Stimulated activated CD4-positive, alpha-beta T cell treated with anti-CD3 and anti-CD28 coated beads, Interleukin-2, amount 100 ng/mL, for 48 hours (primary cell): Measurements from ENCODE around the gene GAB3.
"Not testable (repeated sequence)": the region's sequence is repeated elsewhere in the genome, so short reads cannot be mapped to it uniquely, and the experiment has no call there.

Experiments used
- DNase-seq, 2 donors: peaks; one replicate each; pipeline ENCODE4 v3.0.0-alpha.2; 2020

Gene GAB3

DNA sequence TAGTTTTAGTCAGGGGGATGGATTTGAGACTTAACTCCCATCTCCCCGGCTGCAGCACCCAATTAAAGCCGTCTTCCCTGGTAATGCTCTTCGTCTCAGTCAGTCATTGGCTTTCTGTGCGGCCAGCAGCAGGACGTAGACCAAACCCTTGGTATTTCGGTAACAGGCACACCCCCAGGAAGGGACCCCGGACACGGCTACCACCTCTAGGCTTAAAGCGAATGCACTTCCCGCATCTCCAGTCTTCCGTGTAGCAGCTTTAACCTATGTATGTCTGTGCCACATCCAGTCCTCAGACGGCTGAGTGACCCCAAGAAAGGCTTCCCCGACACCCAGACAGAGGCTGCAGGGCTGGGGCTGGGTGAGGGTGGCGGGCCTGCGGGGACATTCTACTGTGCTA is 96.0 kb downstream of the GAB3 start:
- DNase-seq: no peak

DNA sequence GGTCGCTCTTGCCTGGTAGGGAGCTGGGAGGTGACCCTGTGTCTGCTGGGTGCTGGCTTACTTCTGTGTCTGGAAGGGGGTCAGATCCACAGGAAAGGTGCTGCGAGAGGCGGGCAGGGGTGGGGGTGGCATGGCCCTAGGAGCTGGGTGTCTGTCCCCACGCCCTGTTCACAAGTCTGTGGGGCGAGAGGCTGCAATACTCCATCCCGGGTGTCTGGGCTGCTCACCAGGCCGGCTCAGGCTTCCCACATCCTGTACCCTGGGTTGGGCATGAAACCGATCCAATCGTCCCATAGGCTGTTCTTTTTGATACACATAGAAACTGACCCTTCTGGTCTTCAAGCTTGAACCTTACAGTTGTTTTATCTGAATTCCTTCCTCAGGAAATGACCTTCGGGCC is 96.5 kb downstream of the GAB3 start:
- DNase-seq: no peak

DNA sequence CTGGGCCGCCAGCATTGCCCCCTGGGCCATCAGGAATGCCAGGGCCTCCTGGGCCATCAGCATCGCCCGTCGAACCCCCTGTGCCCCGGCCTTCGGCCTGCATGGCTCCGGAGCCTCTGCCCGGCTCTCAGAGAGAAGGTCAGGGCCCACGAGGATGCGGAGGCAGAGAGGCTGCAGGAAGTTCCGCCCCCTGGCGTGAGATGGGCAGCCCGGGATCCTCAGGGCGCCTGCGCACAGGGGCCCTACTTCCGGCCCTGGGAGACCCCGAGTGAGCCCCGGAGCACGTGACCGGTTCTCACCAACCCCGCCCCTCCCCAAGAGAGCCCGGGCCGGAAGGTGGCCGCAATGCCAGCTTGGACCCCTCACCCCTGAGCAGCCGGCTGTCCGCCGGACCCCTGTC is 97.5 kb downstream of the GAB3 start, which contains the start of gene CTAG2:
TSS of gene CTAG2 (minus strand) at position 167 of the 400 bp plus-strand sequence. CDS start at position 103, 64 bp downstream.
- DNase-seq: not testable (repeated sequence)

DNA sequence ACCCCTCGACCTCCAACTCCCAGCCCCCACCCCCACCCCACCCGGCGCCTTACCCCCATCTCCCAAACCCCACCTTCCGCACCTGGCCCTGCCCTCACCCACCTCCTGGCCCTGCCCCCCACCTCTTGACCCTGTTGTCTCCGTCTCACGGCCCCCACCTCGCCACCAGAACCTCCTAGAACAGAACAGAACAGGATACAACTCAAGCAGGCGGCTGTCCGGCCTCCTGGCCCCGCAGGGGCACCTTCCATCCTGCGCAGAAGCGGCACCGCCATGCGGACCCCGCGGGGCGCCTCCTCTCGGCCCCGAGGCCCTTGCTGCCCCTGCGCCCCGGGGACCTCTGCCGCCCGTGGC is 97.9 kb downstream of the GAB3 start:
- no peak for DNase-seq

DNA sequence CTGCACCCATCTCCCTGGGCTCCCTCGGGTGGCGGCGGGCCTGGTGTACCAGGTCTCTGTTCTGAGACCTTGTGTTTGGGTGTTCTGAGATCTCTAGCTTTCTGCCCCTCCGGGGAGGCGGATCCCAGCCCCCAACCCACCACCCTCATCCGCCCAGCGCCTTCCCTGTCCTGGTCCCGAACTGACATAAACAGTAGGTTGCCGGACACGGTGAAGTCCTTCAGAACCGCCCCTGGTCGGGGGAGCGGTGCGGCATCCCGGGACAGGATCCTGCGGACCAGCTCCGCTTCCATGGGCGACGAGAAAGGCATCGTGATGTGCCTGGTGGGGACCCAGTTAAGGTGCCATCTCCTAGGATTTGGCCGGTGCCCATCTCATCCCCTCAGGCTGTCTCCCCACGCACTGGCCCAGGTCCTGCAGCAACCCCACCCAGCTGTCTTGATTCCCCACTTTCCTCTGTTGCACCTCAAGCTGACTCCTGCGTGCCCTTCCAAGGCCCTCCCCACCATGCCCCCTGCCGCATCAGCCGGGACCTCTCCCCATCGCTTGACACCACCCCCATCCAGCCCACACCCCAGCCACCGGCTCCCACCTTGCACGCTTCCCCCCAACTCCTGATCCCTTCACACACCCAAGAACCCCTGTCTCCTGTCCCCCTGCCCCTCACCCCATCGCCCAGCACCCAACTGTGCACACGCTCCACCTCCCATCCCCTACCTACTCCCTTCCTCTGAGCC is 98.4 kb downstream of the GAB3 start:
- no peak for DNase-seq

DNA sequence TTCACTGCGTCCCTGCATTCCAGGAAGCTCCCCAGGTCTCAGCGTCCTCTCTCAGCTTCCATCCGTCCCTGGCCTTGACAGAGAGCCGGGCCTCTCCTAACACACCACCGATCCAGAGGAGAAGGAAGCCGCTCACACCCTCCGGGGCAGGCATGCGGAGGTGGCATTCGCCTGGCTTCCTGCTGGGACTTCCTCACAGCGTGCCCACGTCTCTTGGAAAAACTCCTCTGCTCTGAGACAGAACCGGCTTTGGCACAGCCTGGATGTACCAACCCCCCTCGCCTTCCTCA is 100.7 kb downstream of the GAB3 start:
- DNase-seq: no peak

DNA sequence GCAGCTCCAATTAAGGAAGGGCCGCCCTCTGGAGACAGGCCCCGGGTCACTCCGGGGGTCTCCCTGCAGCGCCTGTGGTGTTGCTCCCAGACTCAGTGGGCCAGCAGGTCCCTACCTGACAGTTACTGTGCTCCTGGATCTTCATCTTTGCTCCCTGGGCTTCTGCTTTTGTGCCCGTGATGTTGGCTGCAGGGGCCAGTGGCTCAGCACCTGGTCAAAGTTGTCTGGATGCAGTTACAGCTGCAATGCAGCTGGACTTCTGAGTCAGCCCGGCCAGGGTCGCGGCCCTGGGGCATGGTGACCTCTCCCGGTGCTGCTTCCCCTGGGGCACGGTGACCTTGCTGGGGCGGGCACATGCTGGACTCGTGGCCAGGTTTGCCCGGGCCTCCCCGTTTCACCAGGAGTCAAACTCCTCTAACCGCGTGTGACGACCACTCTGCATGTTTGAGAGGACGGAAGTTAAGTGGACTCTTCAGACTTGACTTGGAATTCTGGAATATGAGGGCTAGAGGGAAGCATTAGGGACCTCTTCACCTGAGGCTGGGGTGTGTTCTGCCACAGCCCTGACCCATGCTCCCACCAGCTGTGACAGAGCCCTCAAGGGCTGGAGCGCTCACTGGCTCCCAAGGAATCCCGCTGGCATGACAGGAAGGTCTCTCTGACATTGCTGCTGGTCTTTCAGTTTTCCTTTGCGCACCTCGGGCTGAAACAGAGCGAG is 101.2 kb downstream of the GAB3 start:
- DNase-seq: no peak

DNA sequence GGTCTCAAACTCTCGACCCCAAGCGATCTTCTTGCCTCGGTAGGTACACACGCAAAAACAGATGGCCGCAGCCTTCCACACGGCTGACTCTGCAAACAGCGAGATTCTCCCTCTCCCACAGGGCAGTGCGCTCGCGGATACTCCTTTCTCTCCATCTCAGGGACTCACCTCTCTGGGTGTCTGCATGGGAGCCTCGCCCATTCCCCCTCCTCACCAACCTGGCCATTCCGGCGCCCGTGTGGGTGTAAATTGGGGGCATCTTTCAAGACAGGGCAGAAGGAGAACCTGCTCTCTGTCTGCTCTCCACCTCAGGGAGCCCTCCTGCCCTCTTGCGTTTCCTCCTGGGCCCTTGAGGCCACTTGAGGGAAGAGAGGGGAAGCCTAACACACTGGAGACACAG is 101.9 kb downstream of the GAB3 start:
- DNase-seq: no peak

DNA sequence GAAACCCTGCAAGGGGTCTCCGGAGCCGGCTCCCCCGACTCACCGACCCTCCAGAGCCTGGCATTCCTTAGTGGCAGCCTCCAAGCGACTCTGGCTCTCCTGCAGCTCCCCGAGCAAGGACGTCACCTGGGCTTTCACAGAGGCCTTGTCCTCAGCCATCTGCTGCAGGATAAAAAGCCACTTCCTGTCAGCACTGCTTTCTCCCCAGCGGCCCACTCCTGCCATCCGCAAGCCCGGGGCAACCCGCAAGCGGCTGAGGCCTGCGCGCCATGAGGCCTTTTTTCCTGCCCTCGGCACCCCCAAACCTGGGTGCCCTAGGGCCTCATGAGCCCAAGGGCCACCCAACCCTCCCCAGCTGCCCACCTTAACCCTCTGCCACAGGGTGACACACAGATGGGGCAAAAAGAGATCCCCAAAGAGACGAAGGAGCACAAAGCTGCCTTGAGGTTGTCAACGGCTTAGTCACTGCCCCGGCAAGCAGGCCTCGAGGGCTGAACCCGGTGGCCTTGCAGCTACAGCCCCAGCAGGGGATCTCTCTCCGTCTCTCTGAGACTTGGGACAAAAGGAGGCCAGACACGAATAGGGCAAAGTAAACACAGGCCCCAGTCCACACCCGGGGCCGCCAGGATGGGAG is 105.0 kb downstream of the GAB3 start:
- not testable (repeated sequence) for DNase-seq

DNA sequence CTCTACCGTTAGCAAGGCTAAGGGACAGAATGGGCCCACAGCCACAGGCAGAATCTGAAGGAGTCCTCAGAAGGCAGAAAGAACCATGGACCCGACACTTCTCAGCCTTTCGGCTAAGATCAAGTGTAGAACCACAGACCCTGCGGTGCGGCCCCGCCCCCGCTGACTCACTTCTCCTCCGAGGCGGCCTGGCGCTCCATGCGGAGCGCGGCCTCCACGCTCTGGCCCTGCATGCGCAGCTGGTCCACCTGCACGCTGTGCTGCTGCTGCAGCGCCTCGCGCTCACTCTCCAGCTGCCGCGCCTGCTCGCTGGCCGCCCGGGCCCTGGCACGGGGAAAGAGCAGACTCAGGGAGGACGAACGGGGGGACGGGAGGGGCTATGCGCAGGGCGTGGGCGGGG is 107.2 kb downstream of the GAB3 start:
- not testable (repeated sequence) for DNase-seq

DNA sequence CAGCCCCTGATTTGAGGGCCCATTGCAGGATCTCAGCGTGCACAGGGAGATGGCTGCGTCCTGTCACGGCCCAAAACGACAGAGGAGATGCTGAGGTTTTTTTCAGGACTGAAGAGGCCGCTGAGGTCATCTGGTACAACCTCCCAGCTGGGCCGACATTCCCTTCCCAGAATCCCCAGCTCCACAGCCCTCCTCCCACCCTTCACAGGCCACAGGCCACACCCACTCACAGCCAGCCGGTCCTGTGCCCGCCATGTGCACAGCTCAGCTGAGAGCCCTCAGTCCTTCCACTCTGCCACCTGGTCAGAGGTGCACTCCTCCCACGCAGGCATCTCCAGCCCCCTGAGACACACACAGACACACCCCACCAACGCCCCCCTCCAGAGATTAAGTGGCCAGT is 109.1 kb downstream of the GAB3 start:
- not testable (repeated sequence) for DNase-seq

DNA sequence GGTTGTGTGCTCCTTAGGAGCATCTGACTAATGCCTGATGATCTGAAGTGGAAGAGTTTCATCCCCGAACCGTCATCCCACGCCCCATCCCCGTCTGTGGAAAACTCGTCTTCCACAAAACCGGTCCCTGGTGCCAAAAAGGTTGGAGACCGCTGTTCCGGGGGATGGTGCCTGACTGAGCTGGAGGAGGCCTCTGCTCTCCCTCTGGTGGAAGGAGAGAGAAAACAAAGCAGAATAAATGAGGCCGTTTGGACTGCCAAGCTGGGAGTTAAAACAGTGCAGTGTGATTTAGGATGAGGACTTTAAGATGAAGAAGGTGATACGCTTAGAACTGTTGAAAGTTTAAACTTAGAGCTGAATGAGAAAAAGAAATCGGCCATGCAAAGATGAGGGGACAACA is 117.2 kb downstream of the GAB3 start:
- not testable (repeated sequence) for DNase-seq

DNA sequence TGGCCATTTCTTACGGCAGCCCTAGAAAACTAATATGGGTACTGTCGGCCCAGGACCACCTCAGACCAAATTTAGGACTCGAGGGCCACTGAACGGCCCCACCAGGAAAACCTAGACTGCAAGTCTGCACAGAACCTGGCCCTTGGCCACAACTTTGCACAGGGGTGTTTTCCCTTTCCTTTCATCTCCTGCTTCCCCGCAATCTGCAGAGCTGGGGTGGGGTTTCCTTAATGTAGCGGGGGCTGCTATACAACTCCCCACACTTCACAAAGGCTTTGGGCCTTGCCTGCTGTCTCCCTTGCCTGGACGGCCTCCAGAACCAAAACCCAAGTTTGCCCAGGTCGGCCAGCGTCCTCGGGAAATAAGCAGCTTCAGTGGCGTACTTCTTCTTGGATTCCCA is 119.9 kb downstream of the GAB3 start:
- not testable (repeated sequence) for DNase-seq

DNA sequence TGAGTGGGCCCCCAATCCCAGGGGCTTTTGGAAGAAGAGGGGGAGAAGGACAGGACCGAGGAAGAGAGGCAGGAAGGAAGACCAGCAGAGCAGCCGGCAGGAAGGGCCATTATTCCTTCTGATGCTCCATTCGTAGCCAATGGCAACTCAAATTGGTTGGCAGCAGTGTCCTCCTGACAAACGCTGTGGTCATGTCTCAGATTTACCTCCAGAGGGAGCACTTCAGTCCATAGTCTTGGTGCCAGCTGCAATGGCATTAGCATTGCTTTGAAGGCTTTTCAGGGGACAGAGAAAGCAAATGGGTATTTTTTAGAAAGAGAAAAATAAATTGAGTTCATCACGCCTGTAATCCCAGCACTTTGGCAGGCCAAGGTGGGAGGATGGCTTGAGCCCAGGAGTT is 121.9 kb downstream of the GAB3 start:
- DNase-seq: not testable (repeated sequence)
